NCI-H2081 (cell line): ENCODE results near the gene ANAPC2.

ENCODE experiments used
- DNase-seq, 2 experiments: peaks; one replicate each; lab custom pipeline; 2025; lab: John Stamatoyannopoulos, UW

Gene ANAPC2

GRCh38 chr9:137215196-137215986, 27.0 kb upstream of the ANAPC2 start:
- DNase-seq = no peak

DNA sequence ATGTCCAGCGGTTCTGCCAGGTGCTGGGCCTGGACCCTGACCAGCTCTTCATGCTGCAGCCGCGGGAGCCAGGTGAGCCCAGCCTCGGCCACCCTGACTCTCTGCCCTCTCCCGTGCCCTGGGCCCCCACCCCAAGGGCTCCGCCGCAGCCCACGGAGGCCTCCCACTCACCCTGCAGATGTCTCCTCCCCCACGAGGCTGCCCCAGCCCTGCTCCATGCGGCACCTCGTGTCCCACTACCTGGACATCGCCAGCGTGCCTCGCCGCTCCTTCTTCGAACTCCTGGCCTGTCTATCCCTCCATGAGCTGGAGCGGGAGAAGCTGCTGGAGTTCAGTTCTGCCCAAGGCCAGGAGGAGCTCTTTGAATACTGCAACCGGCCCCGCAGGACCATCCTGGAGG, 26.3 kb upstream of the ANAPC2 start:
- DNase-seq = no peak

DNA sequence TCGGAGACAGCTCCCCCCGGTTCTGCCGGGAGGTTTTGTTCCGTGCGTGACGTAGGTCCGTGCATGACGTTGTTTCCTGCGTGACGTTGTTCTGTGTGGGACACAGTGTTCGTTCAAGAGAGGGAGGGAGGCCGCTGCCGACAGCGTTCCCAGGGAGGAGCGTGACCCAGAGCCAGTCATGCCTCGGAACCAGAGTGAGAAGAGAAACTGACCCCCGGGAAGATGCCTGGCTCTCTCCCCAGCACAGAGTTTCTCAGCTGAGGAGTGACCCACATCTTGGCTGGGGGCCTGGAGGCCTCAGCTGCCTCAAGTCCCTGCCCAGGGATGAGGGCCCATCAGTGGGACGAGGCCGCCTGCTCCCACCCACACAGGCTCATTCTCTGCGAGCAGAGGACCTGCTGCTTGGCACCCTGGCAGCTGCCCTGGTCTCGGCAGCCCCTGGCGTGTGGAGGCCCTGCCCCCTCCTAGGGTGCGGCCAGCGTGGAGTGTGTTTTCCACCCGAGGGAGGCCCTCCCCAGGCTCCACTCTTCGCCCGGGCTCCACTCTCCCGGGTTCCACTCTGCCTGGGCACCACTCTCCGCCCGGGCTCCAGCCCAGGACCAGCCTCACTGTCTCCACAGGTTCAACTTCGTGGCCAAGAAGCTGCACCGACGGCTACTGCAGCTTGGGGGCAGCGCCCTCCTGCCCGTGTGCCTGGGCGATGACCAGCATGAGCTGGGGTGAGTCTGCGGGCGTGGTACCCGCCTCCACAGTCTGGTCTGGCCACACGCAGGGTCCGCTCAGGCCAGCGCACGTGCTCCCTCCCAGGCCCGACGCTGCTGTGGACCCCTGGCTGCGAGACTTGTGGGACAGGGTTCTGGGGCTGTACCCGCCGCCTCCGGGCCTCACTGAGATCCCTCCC, 25.1 kb upstream of the ANAPC2 start:
- no peak for DNase-seq

GRCh38 chr9:137212520-137212919, 24.2 kb upstream of the ANAPC2 start:
- DNase-seq = no peak

DNA sequence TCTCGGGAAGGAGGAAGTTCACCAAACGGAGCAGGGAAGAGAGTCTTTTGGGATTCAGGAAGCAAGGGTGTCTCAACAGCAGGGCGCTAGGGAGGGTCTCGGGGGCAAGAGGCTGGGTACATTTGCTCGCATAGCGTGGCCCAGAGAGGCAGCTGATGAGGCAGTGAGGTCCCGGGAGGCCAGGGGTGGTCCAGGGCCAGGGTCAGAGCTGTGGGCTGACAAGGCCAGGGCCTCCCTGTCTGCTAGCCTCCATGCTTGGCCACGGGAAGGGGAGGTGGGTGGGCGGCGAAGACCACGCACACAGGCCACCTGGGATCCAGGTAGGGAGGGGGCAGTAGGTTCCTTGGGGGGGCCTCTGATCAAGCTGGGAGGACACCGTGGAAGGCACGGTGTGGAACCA, 23.2 kb upstream of the ANAPC2 start:
- no peak for DNase-seq

DNA sequence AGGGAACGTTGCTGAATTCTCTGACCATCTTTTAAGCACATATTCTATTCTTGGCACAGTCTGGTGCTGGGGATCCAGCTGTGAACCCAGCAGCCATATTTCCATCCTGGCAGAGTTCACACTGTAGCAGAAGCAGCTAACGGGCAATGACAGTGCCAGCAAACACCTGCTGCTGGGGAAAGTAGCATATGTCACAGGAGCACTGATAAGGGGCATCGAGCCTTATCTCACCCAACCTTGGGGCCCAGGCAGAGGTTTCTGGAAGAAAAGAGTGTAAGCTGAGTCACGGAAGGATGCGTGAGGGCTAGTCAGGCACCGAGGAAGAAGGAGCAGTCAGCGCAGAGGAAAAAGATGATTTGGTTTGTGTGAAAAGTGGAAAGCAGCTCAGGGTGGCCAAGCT, 18.2 kb upstream of the ANAPC2 start:
- DNase-seq = no peak

DNA sequence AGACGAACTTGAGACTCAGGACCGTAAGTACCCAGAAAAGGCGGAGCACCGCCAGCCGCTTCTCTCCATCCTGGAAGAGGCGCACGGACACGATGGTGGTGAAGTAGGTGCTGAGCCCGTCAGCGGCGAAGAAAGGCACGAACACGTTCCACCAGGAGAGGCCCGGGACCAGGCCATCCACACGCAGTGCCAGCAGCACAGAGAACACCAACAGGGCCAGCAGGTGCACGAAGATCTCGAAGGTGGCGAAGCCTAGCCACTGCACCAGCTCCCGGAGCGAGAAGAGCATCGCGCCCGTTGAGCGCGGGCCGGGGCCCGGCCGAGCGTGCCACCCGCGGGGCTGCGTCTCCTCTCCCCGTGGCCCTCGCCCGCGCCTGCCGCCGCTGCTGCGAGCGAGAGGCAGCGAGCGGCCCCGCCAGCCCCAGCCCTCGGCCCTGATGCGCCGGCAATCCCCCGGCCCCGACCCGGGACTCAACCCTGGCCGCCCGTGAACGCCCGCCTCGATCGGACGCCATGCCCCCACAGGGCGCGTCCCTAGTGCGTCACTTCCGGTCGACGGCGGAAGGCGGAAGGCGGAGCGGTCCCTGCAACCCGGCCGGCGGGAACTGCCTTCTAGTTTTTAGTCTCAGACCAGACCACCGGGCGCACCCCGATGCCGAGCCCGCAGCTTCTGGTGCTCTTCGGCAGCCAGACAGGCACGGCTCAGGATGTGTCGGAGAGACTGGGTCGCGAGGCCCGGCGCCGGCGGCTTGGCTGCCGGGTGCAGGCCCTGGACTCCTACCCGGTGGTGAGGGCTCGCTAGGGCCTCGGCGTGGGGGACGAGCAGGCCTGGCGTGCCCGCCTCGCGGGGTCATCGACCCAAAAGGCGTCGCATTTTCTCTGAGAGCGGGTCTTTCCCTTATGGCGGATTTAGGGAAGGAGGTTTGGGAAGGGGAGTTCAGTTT, 17.0 kb upstream of the ANAPC2 start, which contains the start of the genes NDOR1 and TMEM203:
Gene NDOR1, plus strand, starts transcription at position 575 of the 944 bp plus-strand sequence. Its CDS starts 78 bp downstream, at position 653.
Gene TMEM203, minus strand, starts transcription at position 523 of the 944 bp plus-strand sequence. Its CDS starts 234 bp downstream, at position 289.
- peak; percentile 82 to 85 for DNase-seq

GRCh38 chr9:137204731-137205125, 16.4 kb upstream of the ANAPC2 start:
- no peak for DNase-seq

GRCh38 chr9:137202966-137203365, 14.6 kb upstream of the ANAPC2 start:
- no peak for DNase-seq

- no peak for DNase-seq
These were observed 13.0 kb upstream of the ANAPC2 start for GRCh38 chr9:137201205-137201868.

GRCh38 chr9:137200311-137201204, 12.2 kb upstream of the ANAPC2 start, which contains the start of gene TPRN:
TPRN (minus strand) TSS chr9:137200741; CDS start chr9:137200711, 30 bp downstream.
- peak; percentile 99 for DNase-seq

- DNase-seq = no peak
These were observed 11.2 kb upstream of the ANAPC2 start for GRCh38 chr9:137199411-137200121.

- no peak for DNase-seq
These were observed 10.5 kb upstream of the ANAPC2 start for GRCh38 chr9:137198902-137199283.

DNA sequence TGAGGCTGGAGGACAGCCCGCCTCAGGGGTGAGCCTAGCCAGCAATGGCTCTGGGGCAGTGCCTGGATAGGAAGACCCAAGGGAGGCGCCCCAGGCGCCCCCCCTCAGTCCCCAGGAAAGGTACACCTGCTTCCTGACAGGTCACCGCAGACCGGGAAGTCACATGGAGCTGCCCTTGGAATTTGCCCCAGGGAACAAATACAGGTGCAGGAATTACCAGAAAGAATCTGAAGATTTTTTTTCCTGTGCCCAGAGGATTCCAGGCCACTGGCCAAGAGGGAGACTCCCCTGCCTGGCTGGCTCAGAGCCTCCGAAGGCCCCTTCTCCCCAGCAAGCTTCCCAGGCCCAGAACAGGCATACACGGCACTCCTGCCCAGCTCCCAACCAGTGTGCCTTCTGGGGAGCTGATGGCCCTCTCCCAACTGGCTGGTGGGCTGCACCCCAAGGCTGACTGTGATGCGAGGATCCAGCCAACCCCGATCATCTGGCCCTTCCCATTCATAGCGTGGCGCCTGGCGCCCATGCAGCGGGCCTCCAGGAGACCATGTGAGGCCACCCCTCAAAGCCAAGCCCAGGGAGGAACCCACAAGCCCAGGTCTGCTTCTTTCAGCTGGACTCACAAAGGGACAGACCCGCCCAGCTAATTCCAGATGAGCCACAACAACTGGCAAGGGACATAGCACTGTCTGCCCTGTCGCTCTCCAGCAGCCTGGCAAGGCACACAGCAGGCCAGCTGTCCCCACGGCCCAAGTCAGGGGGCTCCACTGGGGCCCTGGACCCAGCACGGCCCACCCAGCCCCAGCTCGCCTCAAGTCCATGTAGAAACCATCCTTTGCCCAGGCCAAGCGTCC, 9.9 kb upstream of the ANAPC2 start:
- peak in 1 of 2 experiments; percentile 44 for DNase-seq

GRCh38 chr9:137195525-137196220, 7.3 kb upstream of the ANAPC2 start:
- peak; percentile 86 to 93 for DNase-seq

DNA sequence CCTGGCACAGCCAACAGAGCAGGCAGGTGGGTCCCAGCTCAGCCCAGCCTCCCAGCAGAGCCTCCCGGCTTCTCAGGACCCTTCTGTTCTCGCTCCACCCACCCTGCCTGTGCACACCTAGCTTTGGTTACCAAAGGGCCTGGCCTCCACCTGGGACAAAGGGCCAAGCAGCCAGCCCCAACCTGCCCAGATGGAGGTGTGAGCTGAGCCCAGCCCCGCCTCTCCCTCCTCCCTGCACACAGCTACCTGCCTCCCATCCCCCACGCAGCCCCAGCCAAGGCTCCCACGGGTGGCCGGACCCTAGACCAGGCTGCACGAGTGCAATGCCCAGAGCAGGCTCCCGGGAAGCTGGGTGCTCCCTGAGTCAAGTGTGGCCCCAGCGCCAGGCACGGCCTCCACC, 6.5 kb upstream of the ANAPC2 start:
- peak in 1 of 2 experiments; percentile 33 for DNase-seq

- DNase-seq = no peak
These were observed 6.0 kb upstream of the ANAPC2 start for GRCh38 chr9:137194388-137194787.

DNA sequence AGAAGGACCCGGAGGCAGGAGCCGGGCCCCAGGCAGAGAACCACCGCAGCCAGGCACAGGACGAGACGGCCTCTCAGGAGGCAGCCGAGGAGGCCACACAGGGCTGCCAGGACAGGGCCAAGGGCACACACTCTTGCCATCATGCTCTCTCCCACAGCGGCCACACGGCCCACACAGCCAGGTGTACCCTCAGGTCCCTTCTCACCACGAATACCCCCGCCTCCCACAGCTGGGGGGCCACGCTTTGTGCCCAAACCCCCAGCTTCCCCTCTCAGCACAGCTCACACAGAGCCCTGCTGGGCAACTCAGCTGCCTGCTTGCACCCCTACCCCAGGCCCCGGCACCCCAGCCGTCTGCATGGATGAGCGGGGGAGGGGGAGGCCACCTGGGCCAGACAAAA, 5.4 kb upstream of the ANAPC2 start:
- no peak for DNase-seq
